GM12891 (cell line): Measurements from ENCODE around the gene KDM4C.

Experiments
- POLR2A ChIP-seq: IDR thresholded peaks from 2 replicates; pipeline ENCODE4 v1.6.1; 2011; ENCODE audit warnings: low read depth, low read length, control low read depth
- POLR2AphosphoS5 ChIP-seq: IDR thresholded peaks from 2 replicates; pipeline ENCODE4 v1.6.1; 2011; ENCODE audit warnings: low read depth, low read length, control low read depth
- SPI1 ChIP-seq: IDR thresholded peaks from 2 replicates; pipeline ENCODE4 v1.6.1; 2011; ENCODE audit warnings: low read depth, low read length, control low read depth
- TAF1 ChIP-seq: IDR thresholded peaks from 2 replicates; pipeline ENCODE4 v1.6.1; 2011; ENCODE audit warnings: low read depth, low read length, control low read depth

GRCh38 chr9:7174301-7174700 lies 416.5 kb downstream of the KDM4C start:
- TF ChIP-seq TAF1 (no peak), POLR2A (no peak), POLR2AphosphoS5 (no peak), SPI1 (no peak)
